ENCODE results near the gene SMIM7. TPM values are rescaled to one million over a fixed set of nuclear protein-coding genes. Genes with fewer than 3 reads are reported as not detected.

SMIM7 gene
- total RNA-seq, 1 donor from 2014 or later: 75.3 TPM

DNA sequence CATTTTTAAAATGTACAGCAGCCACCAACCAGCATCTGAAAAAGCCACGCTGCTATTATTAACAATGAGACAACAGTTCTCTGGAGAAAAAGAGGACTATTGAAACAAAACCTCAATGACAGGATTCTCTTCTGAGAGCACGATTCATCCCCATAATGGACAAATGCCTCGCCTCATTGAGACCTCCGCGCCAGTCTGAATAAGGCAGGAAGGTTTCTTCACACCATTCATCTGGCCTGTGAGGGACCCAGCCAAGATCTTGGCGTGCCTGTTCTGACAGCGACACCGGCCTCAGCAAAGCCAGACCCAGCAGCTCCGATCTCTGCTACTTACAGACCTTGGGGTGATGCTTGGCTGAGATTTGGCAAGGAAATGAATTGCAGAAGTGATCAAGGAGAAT lies 14.8 kb downstream of the SMIM7 start:
- DNase-seq (ENCODE audit: low read depth): no peak
- TF ChIP-seq CTCF (IDR thresholded peaks at IDR 0.05; ENCODE audit: insufficient read depth, low read length, severe bottlenecking): no peak
- no peak for FAIRE-seq
- Histone ChIP-seq H3K27me3 (ENCODE audit: control insufficient read depth, insufficient read depth, low read length) (no peaks in the 10 kb centered on the region), H3K36me3 (ENCODE audit: control insufficient read depth, insufficient read depth, low read length) (peaks cover 25% of the 10 kb centered on the region), H3K4me3 (ENCODE audit: low read depth, low read length) (no peak overlapping the region)

DNA sequence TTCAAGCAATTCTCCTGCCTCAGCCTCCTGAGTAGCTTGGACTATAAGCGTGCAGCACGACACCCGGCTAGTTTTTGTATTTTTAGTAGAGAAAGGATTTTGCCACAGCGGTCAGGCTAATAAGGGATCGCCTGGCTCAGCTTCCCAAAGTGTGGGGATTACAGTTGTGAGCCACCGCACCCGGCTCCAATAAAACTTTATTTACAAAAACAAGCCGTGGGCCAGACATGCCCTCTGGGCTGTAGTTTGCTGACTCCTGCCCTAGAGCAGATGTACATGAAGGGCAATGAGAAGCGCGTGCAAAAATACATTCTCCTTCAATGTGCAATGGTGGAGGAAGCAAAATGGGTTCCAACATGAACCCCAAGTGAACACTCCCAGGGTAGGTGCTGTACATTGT lies 18.2 kb downstream of the SMIM7 start:
- FAIRE-seq (no peak), DNase-seq (ENCODE audit: low read depth) (no peak)
- TF ChIP-seq CTCF (IDR thresholded peaks at IDR 0.05; ENCODE audit: insufficient read depth, low read length, severe bottlenecking): no peak
- H3K27me3 ChIP-seq (ENCODE audit: control insufficient read depth, insufficient read depth, low read length): no peaks in the 10 kb centered on the region
- H3K36me3 ChIP-seq (ENCODE audit: control insufficient read depth, insufficient read depth, low read length): peaks cover 22% of the 10 kb centered on the region
- H3K4me3 ChIP-seq (ENCODE audit: low read depth, low read length): no peak overlapping the region

DNA sequence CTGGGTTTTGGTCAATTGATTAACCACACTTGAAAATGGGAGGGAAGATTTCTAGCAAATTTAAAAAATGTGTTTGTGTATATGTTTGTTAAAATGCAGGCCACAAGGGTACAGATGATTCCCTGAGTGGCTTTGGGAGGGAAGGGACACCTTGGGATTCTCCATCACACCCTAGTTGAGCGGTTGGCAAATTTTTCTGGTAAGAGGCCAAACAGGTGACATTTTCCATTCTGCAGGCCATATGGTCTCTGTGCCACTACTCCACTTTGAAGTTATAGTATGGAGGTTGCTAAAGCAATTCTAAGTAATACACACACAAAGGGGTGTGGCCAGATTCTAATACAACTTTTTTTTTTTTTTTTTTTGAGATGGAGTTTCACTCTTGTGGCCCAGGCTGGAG lies 19.0 kb downstream of the SMIM7 start:
- no peak for FAIRE-seq
- DNase-seq (ENCODE audit: low read depth): no peak
- Histone ChIP-seq H3K36me3 (ENCODE audit: control insufficient read depth, insufficient read depth, low read length) (peaks cover 19% of the 10 kb centered on the region), H3K4me3 (ENCODE audit: low read depth, low read length) (no peak overlapping the region), H3K27me3 (ENCODE audit: control insufficient read depth, insufficient read depth, low read length) (no peaks in the 10 kb centered on the region)
- no peak for TF ChIP-seq CTCF (IDR thresholded peaks at IDR 0.05; ENCODE audit: insufficient read depth, low read length, severe bottlenecking)

DNA sequence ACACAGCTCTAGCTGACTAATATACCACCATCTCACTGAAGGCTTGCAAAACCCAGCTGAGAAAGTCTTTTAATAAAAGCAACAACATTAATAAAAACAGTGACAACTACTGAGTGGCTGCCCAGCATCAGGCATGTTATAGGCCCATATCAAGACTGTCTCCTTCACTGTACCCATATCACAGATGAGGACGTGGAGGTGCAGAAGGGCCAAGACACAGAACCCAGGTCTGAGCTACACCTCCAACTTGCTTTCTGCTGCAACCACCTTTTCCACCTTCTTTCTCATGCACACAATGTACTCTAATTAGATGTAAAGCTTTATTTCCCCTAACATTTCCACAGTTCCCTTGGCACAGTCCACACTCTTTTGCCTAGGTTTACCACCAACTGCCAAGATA lies 21.3 kb downstream of the SMIM7 start:
- FAIRE-seq (no peak), DNase-seq (ENCODE audit: low read depth) (no peak)
- peaks cover 5% of the 10 kb centered on the region for H3K36me3 ChIP-seq (ENCODE audit: control insufficient read depth, insufficient read depth, low read length)
- TF ChIP-seq CTCF (IDR thresholded peaks at IDR 0.05; ENCODE audit: insufficient read depth, low read length, severe bottlenecking): no peak
- H3K27me3 ChIP-seq (ENCODE audit: control insufficient read depth, insufficient read depth, low read length): no peaks in the 10 kb centered on the region
- no peak overlapping the region for H3K4me3 ChIP-seq (ENCODE audit: low read depth, low read length)

- Histone ChIP-seq H3K36me3 (ENCODE audit: control insufficient read depth, insufficient read depth, low read length) (peaks cover 5% of the 10 kb centered on the region), H3K27me3 (ENCODE audit: control insufficient read depth, insufficient read depth, low read length) (no peaks in the 10 kb centered on the region), H3K4me3 (ENCODE audit: low read depth, low read length) (no peak overlapping the region)
- no peak for FAIRE-seq
- no peak for TF ChIP-seq CTCF (IDR thresholded peaks at IDR 0.05; ENCODE audit: insufficient read depth, low read length, severe bottlenecking)
- no peak for DNase-seq (ENCODE audit: low read depth)
Observed at GRCh38 chr19:16637535-16637934, 22.4 kb downstream of the SMIM7 start.

- FAIRE-seq: no peak
- no peak overlapping the region for H3K4me3 ChIP-seq (ENCODE audit: low read depth, low read length)
- no peaks in the 10 kb centered on the region for H3K27me3 ChIP-seq (ENCODE audit: control insufficient read depth, insufficient read depth, low read length)
- no peak for DNase-seq (ENCODE audit: low read depth)
- peaks cover 1% of the 10 kb centered on the region for H3K36me3 ChIP-seq (ENCODE audit: control insufficient read depth, insufficient read depth, low read length)
- TF ChIP-seq CTCF (IDR thresholded peaks at IDR 0.05; ENCODE audit: insufficient read depth, low read length, severe bottlenecking): no peak
Observed at GRCh38 chr19:16631465-16631864, 28.5 kb downstream of the SMIM7 start.

All from bronchial epithelial cell (primary cell).